Measurements from ENCODE around the gene OCA2. TPM values are rescaled to one million over a fixed set of nuclear protein-coding genes. Genes with fewer than 3 reads are reported as not detected.
"Not testable (repeated sequence)": the region's sequence is repeated elsewhere in the genome, so short reads cannot be mapped to it uniquely, and the experiment has no call there.

OCA2 gene
- total RNA-seq, result under 1 TPM in 1 of 2 donors, not detected in 1; 0.31 TPM

- Histone ChIP-seq H3K27ac (peak within 1 kb of the TSS in 1 of 2 donors; percentile 44), H3K9me3 (no peaks in the 10 kb centered on the region), H3K4me3 (peak within 1 kb of the TSS; percentile 18 to 40), H3K36me3 (no peaks in the 10 kb centered on the region), H3K27me3 (no peaks in the 10 kb centered on the region), H3K4me1 (peaks cover 0 to 48% of the 10 kb centered on the region in 2 donors)
- TF ChIP-seq CTCF (IDR thresholded peaks at IDR 0.05), result no peak
- no peak for DNase-seq (ENCODE audit: low spot score)
These were observed at the start of gene OCA2 for GRCh38 chr15:28098766-28099554. OCA2 (minus strand) TSS chr15:28099315; CDS start chr15:28081874, 17,441 bp downstream.

GRCh38 chr15:28147801-28148200 is 48.7 kb upstream of the OCA2 start:
- Histone ChIP-seq H3K4me1 (no peaks in the 10 kb centered on the region), H3K36me3 (peaks cover 28% of the 10 kb centered on the region), H3K27ac (no peak overlapping the region), H3K4me3 (no peak overlapping the region), H3K27me3 (no peaks in the 10 kb centered on the region), H3K9me3 (no peaks in the 10 kb centered on the region)
- TF ChIP-seq CTCF (IDR thresholded peaks at IDR 0.05), result no peak
- DNase-seq (ENCODE audit: low spot score), result no peak

GRCh38 chr15:28145419-28145818 is 46.3 kb upstream of the OCA2 start:
- DNase-seq (ENCODE audit: low spot score); H3K27ac ChIP-seq; H3K4me3 ChIP-seq; H3K27me3 ChIP-seq; H3K9me3 ChIP-seq; H3K4me1 ChIP-seq: not testable (repeated sequence)
- H3K36me3 ChIP-seq, result peaks cover 49% of the 10 kb centered on the region

GRCh38 chr15:28140062-28140461 is 40.9 kb upstream of the OCA2 start:
- Histone ChIP-seq H3K27me3 (no peaks in the 10 kb centered on the region), H3K4me3 (no peak overlapping the region), H3K27ac (no peak overlapping the region), H3K9me3 (no peaks in the 10 kb centered on the region), H3K4me1 (no peaks in the 10 kb centered on the region), H3K36me3 (peaks cover 49% of the 10 kb centered on the region)
- TF ChIP-seq CTCF (IDR thresholded peaks at IDR 0.05), result no peak
- no peak for DNase-seq (ENCODE audit: low spot score)

GRCh38 chr15:28137408-28138039 is 38.4 kb upstream of the OCA2 start:
- H3K9me3 ChIP-seq, H3K4me1 ChIP-seq, H3K27ac ChIP-seq, H3K27me3 ChIP-seq, H3K4me3 ChIP-seq: not testable (repeated sequence)
- DNase-seq (ENCODE audit: low spot score), result peak; percentile 1
- peaks cover 42% of the 10 kb centered on the region for H3K36me3 ChIP-seq

- not testable (repeated sequence) for H3K27me3 ChIP-seq; H3K4me1 ChIP-seq; H3K27ac ChIP-seq; H3K9me3 ChIP-seq; DNase-seq (ENCODE audit: low spot score); H3K4me3 ChIP-seq
- peaks cover 42% of the 10 kb centered on the region for H3K36me3 ChIP-seq
These were observed 37.3 kb upstream of the OCA2 start for GRCh38 chr15:28136236-28136904.

GRCh38 chr15:28133281-28133680 is 34.2 kb upstream of the OCA2 start:
- no peak for TF ChIP-seq CTCF (IDR thresholded peaks at IDR 0.05)
- H3K4me1 ChIP-seq, result peaks cover 0 to 6% of the 10 kb centered on the region in 2 donors
- H3K27ac ChIP-seq, result no peak overlapping the region

More at GRCh38 chr15:28133281-28133680, 34.2 kb upstream of the OCA2 start:
- Histone ChIP-seq H3K36me3 (peaks cover 56% of the 10 kb centered on the region), H3K4me3 (no peak overlapping the region), H3K9me3 (no peaks in the 10 kb centered on the region), H3K27me3 (no peaks in the 10 kb centered on the region)
- no peak for DNase-seq (ENCODE audit: low spot score)

Measured in right atrium auricular region (tissue), 2 donors.